ENCODE measurements around the gene CYP2B6.
"Not testable (repeated sequence)": the region's sequence is repeated elsewhere in the genome, so short reads cannot be mapped to it uniquely, and the experiment has no call there.

The CYP2B6 gene

DNA sequence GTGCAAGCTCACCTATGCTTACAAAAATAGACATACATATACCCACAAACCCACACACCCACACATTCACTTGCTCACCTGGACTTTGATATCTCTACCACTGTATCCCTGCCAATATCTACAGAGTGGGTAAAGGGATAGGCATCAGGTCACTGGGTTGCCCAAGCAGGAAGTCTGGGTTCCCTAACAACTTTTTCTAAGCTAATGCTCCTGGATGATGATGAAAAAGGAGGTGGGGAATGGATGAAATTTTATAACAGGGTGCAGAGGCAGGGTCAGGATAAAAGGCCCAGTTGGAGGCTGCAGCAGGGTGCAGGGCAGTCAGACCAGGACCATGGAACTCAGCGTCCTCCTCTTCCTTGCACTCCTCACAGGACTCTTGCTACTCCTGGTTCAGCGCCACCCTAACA is at the start of gene CYP2B6:
TSS of gene CYP2B6 (plus strand) at position 311 of the 410 bp plus-strand sequence. CDS start at position 335, 24 bp downstream.
- no peak for DNase-seq

DNA sequence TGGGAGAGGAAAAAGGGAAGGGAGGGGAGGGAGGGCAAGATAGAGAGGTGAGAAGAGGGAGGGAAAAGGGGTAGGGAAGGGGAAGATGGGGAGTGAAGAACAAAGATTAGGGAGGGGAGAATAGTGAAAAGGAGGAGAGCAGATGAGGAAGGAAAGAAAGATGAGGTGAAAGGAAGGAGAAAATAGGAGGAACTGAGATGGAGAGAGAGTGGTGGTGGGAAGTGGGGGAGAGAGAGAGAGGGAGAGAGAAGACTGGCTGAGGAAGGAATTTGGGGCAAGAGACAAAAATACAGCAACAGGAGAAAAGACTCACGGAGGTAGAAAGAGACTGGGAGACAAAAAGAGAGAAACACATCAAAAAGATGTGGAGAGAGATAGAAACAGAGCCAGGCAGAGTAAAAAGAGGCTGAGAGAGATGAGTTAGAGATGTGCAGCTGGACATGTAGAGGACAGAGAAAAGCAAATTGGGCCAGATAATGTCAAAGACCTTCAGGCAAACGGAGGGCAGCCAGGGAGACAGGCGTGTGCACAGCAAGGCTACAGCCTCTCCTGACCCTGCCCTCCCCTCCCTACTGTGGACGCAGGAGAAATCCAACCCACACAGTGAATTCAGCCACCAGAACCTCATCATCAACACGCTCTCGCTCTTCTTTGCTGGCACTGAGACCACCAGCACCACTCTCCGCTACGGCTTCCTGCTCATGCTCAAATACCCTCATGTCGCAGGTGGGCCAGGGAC is 49.4 kb upstream of the CYP2B6 start:
- DNase-seq, result no peak

DNA sequence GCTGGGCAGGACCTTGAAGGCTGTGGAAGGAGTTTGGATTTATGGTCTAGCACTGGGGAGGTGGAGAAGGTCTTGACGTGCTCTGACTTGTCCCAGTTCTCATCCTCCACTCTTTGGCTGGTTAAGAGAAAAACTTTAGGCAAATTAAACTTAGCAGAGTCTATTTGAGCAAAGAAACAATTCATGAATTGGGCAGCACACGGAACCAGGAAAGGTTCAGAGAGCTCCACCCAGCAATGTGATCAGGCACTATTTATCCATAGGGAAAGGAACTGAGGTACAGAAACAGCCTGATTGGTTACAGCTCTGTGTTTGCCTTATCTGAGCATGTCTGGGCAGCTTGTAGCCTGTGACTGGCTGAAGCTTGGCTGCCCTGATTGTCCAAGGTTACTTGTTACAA is 45.4 kb upstream of the CYP2B6 start:
- DNase-seq, result no peak

DNA sequence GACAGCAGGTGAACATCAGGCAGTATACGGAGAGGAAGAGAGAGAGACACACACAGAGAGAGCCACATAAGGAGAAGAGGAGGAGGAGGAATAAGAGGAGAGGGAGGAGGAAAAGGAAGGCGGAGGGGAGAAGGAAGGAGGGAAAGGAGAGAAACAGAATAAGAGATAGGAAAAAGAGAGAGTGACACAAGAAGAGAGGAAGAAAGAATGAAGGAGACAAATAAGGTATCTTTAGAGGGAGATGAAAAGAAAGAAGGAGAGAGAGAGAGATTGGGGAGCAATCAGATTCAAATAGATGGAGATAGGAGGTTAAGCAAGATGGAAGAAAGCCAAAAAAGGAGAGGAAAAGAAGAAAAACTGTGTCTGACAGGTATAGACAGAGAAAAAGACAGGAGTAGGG is 44.0 kb upstream of the CYP2B6 start:
- DNase-seq, result no peak

DNA sequence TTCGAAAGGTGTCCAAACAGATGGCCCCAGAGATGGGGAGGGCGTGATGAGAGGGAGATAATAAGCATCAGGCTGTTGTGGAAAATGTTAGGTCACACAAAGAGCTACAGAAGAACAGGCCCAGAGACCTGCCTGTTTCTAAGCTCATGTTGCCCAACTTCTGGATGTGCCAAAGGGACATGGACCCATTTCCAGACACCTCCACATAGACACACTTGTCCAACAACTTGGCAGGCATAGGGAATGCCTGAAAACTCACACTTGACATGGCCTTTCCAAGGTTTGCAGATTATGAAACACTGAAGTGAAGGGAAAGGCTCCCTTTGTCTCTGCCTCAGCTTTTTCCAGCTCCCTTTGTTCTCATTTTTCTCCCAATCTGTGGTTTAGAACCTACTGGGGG is 43.5 kb upstream of the CYP2B6 start:
- no peak for DNase-seq

DNA sequence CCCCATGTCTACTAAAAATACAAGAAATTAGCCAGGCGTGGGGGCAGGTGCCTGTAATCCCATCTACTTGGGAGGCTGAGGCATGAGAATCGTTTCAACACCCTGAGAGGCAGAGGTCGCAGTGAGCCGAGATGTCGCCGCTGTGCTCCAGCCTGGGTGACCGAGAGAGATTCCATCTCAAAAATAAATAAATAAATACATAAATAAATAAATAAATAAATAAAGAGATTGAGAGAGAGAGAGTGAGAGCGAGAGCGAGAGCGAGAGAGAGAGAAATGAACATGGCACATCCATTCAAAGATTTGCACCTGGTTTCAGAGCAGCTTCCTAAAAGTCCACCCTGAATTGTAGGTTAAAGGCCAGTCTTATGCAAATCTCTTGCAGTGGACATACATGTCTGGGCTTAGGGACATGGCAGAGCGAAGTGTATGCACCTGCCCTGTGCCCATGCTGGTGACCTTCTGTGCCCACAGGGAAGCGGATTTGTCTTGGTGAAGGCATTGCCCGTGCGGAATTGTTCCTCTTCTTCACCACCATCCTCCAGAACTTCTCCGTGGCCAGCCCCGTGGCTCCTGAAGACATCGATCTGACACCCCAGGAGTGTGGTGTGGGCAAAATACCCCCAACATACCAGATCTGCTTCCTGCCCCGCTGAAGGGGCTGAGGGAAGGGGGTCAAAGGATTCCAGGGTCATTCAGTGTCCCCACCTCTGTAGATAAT is 42.3 kb upstream of the CYP2B6 start:
- DNase-seq, result no peak

DNA sequence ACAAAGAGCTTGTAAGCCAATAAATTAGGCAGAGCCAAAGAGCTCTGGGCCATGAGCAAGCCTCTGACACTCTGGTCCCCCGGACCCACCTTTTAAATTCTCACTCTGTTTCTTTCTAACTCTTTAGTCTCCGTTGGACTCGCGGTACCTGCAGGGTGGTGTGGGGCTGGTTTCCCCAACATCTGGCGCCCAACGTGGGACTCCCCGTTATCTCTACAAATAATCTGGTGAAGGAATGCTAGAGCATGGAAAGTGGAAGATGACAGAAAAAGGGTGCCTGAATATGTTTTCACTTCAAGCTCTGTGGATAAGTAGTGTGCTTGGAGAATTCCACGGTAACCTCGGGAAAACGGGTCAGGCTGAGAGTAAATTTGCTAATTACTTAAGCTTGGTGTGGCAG is 36.5 kb upstream of the CYP2B6 start:
- no peak for DNase-seq

DNA sequence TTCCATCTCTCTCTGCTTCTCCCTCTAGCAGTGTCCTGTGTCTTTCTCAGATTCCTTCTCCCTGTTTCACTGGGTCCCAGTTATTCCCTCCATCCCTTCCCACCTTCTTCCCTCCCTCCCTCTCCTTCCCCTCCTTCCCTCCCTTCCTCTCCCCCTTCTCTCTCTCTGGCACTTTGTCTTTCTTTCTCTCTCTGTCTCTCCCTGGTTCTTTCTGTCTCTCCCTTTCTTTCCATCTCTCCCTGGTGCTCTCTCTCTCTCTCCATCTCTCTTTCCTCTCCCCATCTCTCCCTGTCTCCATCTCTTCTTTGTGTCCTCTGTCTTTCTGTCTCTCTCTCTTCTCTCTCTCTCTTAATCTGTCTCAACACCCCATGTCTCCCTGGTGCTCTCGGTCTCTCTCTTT is 31.7 kb upstream of the CYP2B6 start:
- no peak for DNase-seq

DNA sequence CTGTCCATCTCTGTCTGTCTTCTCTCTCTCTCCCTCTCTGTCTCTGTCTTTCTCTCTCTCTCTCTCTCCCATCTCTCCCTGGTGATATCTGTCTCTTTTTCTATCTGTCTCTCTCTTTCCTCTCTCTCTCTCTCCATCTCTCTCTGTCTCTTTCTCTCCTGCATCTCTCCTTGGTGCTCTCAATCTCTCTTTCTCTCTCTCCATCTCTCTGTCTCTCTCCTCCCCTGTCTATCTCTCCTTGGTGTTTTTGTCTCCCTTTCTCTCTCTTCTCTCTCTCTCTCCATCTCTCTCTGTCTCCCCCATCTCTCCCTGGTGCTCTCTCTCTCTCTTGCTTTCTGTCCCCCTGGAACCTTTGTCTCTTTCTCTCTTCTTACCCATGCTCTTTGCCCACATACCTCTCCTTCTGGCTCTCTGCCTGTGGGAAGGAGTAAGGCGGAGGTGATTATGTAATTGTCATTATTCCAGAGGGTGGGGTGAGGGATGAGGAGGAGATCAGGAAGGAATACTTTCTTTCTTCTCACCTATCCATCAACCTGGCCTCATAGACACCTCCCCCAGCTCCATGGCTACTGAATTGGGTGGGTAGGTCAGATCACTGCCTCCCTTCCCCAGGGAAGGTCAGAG is 30.9 kb upstream of the CYP2B6 start:
- no peak for DNase-seq

DNA sequence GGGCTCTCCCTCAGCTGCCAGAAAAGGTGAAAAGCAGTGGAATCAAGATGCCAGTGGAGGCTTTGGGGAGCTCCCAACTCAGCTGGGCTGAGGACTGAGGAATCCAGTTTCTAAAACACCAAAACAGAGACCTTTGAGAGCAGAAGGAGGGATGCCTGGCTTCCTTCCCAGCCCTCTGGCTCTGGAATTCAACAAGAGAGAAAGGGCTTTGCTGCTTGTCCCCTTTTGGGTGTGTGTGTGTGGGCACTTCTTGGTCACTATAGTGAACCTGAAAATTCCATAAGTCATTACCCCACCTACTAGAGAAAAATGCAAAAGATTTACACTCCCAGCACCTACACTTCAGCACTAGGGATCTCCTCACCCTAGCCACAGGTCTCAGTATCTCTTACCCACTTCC is 30.3 kb upstream of the CYP2B6 start:
- DNase-seq, result no peak

DNA sequence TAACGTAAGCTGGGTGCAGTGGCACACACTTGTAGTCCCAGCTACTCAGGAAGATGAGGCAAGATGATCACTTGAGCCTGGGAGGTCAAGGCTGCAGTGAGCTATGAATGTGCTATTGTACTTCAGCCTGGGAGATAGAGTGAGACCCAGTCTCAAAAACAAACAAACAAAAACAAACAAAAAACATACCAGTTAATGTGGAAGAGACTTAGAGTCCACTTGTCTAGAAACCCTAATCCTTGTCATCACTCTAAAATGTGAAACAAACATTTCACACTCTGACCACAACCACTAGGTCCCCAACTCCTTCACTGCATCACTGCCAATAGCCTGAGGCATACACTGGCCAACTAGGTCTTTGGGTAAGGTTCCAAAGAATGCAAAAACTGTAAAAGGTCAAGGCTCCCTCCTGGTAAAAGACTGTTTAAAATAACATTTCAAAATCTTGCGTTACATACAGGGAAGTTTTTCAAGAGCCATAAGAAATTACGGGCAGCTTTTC is 28.6 kb upstream of the CYP2B6 start:
- no peak for DNase-seq

DNA sequence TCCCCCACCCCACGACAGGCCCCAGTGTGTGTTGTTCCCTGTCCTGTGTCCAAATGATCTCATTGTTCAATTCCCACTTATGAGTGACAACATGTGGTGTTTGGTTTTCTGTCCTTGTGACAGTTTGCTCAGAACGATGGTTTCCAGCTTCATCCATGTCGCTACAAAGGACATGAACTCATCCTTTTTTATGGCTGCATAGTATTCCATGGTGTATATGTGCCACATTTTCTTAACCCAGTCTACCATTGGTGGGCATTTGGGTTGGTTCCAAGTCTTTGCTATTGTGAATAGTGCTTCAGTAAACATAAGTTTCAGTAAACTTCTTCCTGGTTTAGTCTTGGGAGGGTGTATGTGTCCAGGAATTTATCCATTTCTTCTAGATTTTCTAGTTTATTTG is 26.7 kb upstream of the CYP2B6 start:
- not testable (repeated sequence) for DNase-seq

DNA sequence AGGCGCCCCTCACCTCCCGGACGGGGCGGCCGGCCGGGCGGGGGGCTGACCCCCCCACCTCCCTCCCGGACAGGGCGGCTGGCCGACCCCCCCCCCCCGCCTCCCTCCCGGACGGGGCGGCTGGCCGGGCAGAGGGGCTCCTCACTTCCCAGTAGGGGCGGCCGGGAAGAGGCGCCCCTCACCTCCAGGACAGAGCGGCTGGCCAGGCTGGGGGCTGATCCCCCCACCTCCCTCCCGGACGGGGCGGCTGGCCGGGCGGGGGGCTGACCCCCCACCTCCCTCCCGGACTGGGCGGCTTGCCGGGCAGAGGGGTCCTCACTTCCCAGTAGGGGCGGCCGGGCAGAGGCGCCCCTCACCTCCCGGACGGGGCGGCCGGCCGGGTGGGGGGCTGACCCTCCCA is 25.7 kb upstream of the CYP2B6 start:
- DNase-seq, result not testable (repeated sequence)

DNA sequence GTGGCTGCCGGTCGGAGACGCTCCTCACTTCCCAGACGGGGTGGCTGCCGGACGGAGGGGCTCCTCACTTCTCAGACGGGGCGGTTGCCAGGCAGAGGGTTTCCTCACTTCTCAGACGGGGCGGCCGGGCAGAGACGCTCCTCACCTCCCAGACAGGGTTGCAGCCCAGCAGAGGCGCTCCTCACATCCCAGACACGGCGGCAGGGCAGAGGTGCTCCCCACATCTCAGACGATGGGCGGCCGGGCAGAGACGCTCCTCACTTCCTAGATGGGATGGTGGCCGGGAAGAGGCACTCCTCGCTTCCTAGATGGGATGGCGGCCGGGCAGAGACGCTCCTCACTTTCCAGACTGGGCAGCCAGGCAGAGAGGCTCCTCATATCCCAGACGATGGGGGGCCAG is 24.5 kb upstream of the CYP2B6 start:
- DNase-seq, result not testable (repeated sequence)

DNA sequence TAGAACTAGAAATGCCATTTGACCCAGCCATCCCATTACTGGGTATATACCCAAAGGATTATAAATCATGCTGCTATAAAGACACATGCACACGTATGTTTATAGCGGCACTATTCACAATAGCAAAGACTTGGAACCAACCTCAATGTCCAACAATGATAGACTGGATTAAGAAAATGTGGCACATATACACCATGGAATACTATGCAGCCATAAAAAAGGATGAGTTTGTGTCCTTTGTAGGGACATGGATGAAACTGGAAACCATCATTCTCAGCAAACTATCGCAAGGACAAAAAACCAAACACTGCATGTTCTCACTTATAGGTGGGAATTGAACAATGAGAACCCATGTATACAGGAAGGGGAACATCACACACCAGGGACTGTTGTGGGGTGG is 23.0 kb upstream of the CYP2B6 start:
- DNase-seq, result not testable (repeated sequence)

DNA sequence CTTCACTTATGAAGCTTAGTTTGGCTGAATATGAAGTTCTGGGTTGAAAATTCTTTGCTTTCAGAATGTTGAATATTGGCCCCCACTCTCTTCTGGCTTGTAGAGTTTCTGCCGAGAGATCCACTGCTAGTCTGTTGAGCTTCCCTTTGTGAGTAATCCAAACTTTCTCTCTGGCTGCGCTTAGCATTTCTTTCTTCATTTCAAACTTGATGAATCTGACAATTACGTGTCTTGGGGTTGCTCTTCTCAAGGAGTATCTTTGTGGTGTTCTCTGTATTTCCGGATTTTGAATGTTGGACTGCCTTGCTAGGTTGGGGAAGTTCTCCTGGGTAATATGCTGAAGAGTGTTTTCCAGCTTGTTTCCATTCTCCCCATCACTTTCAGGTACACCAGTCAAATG is 21.4 kb upstream of the CYP2B6 start:
- peak; percentile 6 for DNase-seq

DNA sequence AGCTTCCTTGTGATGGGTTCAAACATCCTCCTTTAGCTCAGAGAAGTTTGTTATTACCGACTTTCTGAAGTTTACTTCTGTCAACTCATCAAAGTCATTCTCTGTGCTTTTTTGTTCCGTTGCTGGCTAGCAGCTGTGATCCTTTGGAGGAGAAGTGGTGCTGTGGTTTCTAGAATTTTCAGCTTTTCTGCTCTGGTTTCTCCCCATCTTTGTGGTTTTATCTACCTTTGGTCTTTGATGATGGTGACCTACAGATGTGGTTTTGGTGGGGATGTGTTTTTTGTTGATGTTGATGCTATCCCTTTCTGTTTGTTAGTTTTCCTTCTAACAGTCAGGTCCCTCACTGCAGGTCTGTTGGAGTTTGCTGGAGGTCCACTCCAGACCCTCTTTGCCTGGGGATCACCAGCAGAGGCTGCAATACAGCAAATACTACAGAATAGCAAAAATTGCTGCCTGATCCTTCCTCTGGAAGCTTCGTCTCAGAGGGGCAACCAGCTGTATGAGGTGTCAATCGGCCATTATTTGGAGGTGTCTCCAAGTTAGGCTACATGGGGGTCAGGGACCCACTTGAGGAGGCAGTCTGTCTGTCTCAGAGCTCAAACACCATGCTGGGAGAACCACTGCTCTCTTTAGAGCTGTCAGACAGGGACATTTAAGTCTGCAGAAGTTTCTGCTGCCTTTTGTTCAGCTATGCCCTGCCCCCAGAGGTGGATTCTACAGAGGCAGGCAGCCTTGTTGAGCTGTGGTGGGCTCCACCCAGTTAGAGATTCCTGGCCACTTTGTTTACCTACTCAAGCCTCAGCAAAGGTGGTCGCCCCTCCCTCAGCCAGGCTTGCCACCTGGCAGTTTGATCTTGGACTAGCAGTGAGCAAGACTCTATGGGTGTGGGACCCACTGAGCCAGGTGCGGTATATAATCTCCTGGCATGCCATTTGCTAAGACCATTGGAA is 20.4 kb upstream of the CYP2B6 start:
- DNase-seq, result peak; percentile 39

DNA sequence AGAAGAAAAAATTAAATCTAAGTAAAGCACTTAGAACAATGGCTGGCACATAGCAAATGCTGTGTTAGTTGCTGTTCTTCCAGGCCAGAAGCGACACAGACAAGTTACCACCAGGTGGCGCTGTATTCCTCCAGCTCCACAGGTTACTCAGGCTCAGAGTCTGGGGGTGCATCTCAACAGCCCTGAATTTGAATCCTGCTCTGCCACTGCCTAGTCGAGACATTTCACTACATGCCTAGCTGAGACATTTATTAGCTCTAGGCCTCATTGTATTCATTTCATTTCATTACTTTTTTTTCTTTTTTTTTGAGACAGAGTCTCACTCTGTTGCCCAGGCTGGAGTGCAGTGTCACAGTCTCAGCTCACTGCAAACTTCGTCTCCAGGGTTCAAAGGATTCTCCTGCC is 16.4 kb upstream of the CYP2B6 start:
- DNase-seq, result peak; percentile 91

DNA sequence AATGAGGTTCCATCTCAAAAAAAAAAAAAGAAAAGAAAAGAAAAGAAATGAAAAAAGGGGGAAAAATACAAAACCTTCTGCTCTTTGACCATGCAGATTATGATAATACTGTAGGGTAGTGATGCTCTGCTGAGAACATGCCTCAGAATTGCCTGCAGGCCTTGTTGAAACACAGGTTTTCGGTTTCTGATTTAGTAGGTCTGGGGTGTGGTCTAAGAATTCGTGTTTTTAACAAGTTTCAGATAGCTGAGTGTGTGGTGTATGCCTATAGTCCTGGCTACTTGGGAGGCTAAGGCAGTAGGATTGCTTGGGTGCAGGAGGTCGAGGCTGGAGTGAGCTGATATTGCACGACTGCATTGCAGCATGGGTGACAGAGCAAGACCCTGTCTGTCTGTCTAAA is 14.9 kb upstream of the CYP2B6 start:
- DNase-seq, result no peak

DNA sequence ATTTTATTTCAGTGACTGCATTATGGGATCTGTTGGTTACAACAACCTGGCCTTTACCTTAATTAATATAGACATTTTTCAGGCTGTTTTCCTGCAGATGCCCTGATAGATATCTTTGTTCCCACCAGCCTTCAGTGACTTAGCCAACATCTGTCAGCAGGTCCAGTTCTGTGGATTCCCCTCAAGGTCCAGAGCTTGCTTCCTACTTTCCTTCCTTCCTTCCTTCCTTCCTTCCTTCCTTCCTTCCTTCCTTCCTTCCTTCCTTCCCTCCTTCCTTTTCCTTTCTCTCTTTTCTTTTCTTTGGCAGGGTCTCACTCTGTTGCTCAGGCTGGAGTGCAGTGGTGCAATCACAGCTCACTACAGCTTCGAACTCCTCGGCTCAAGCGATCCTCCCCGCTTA is 14.4 kb upstream of the CYP2B6 start:
- DNase-seq, result no peak

DNA sequence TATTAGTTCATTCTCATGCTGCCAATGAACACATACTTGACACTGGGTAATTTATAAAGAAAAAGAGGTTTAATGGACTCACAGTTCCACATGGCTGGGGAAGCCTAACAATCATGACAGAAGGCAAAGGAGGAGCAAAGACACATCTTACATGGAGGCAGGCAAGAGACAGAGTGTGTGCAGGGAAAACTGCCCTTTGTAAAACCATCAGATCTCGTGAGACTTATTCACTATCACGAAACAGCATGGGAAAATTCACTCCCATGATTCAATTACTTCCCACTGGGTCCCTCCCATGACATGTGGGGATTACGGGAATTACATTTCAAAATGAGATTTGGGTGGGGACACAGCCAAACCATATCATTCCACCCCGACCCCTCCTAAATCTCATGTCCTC is 11.3 kb upstream of the CYP2B6 start:
- not testable (repeated sequence) for DNase-seq

DNA sequence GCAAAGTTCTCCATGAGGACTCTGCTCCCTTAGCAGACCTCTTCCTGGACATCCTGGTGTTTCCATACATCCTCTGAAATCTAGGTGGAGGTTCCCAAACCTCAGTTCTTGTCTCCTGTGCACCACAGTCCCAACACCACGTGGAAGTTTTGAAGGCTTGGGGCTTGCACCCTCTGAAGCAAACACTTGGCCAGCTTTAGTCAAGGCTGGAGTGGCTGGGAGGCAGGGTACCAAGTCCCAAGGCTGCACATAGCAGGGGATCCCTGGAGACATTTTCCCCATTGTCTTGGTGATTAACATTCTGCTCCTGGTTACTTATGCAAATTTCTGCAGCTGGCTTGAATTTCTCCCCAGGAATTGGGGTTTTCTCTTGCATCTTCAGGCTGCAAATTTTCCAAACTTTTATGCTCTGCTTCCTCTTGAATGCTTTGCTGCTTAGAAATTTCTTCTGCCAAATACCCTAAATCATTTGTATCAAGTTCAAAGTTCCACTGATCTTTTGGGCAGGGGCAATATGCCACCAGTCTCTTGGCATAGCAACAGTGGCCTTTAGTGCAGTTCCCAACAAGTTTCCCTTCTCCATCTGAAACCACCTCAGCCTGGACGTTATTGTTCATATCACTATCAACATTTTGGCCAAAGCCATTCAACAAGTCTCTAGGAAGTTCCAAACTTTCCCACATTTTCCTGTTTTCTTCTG is 10.2 kb upstream of the CYP2B6 start:
- DNase-seq, result not testable (repeated sequence)

All from CD4-positive, alpha-beta T cell treated with Interleukin-17A for 4 hours (primary cell).